ENCODE results near the gene CORO7. TPM values are rescaled to one million over a fixed set of nuclear protein-coding genes. Genes with fewer than 3 reads are reported as not detected.

CORO7 gene
- total and polyA plus RNA-seq, 7 experiments from 2014 or later = 29.6 to 572 (median 141) TPM

GRCh38 chr16:4411684-4412083 lies 4.7 kb downstream of the CORO7 start:
- ATAC-seq (no peak), DNase-seq (no peak)
- ChIA-PET POLR2A (interaction anchor here (0.8 kb wide), 1 partner anchor 9 kb away, joined by 3 read pairs; no protein-coding TSS in a partner anchor), CTCF (interaction anchor here (1.0 kb wide), 1 partner anchor 8 kb away, joined by 3 read pairs; no protein-coding TSS in a partner anchor)
- no peaks in the 10 kb centered on the region for H3K9me3 ChIP-seq (ENCODE audit: control insufficient read depth in 2 of 3, low read length in 3 of 3)
- peaks cover 18 to 66% (median 26%) of the 10 kb centered on the region in 3 experiments for H3K36me3 ChIP-seq (ENCODE audit: control insufficient read depth in 2 of 3, insufficient read depth in 3 of 3, low read length in 3 of 3)
- no peak overlapping the region for H3K4me3 ChIP-seq (ENCODE audit: low read length)
- peaks cover 26 to 29% of the 10 kb centered on the region in 2 donors for H3K4me1 ChIP-seq (ENCODE audit: control insufficient read depth in 2 of 2, insufficient read depth in 2 of 2, low read length in 2 of 2)
- no peaks in the 10 kb centered on the region for H3K27me3 ChIP-seq (ENCODE audit: control insufficient read depth in 2 of 2, insufficient read depth in 2 of 2, low read length in 2 of 2)
- intact Hi-C loops (cut with micrococcal nuclease) = loop anchor here in 1 of 2 donors (5.0 to 10.0 kb wide), 3 partner anchors 39 to 546 kb away; partner anchors contain the start of genes SEC14L5, VASN and ZNF500
- Mint-ChIP-seq H3K27me3 (peaks cover 0 to 2% (median 0%) of the 10 kb centered on the region in 5 donors), H3K27ac (peak overlapping the region in 3 of 9 donors; percentile 8 to 39 (median 25)), H3K9me3 (peaks cover 0 to 4% (median 0%) of the 10 kb centered on the region in 11 donors), H3K4me1 (peaks cover 27 to 51% (median 44%) of the 10 kb centered on the region in 7 donors), H3K4me3 (peak overlapping the region in 1 of 10 donors; percentile 18), H3K36me3 (peaks cover 4 to 24% (median 7%) of the 10 kb centered on the region in 5 donors)
- no peak overlapping the region for H3K27ac ChIP-seq (ENCODE audit: low read depth, low read length)

DNA sequence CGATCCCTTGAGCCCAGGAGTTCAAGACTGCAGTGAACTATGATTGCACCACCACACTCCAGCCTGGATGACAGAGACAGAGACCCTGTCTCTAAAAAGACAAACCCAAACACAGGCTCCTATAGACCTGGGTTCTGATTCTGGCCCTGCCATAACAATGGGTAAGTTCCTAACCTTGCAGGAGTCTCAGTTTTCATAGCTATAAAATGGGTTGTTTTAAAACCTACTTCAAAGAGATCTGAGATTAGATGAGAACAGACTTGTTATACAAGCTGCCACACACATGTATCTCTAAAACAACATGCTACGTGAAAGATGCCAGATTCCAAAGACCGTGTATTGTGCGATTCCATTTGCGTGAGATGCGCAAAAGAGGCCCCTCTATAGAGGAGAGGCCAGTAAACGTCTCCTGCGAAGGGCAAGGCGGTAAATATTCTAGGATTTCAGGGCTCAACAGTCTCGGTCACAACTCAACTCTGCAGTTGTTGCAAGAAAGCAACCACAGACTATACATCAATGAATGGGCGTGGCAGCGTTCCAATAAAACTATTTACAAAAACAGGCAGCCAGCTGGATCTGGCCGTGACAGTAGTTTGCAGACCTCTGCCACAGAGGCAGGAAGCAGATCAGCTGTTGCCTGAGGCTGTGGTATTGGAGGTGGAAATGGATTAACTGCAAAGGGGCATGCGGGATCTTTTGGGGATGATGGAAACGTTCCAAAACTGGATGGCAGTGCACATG lies 5.9 kb downstream of the CORO7 start:
- CTCF ChIA-PET = interaction anchor here (0.8 to 1.4 kb wide), 3 partner anchors 8 to 175 kb away, joined by 3 to 5 read pairs (median 4); no protein-coding TSS in a partner anchor
- DNase-seq (no peak), ATAC-seq (no peak)
- Mint-ChIP-seq H3K9me3 (peaks cover 0 to 7% (median 0%) of the 10 kb centered on the region in 11 donors), H3K4me3 (peak overlapping the region in 2 of 10 donors; percentile 19 to 20), H3K27ac (peak overlapping the region in 8 of 9 donors; percentile 28 to 83 (median 59)), H3K27me3 (no peaks in the 10 kb centered on the region), H3K36me3 (peaks cover 3 to 23% (median 10%) of the 10 kb centered on the region in 5 donors), H3K4me1 (peaks cover 30 to 48% (median 44%) of the 10 kb centered on the region in 7 donors)
- Histone ChIP-seq H3K4me1 (ENCODE audit: control insufficient read depth in 2 of 2, insufficient read depth in 2 of 2, low read length in 2 of 2) (peaks cover 24 to 28% of the 10 kb centered on the region in 2 donors), H3K36me3 (ENCODE audit: control insufficient read depth in 2 of 3, insufficient read depth in 3 of 3, low read length in 3 of 3) (peaks cover 29 to 78% (median 36%) of the 10 kb centered on the region in 3 experiments), H3K4me3 (ENCODE audit: low read length) (no peak overlapping the region), H3K9me3 (ENCODE audit: control insufficient read depth in 2 of 3, low read length in 3 of 3) (no peaks in the 10 kb centered on the region), H3K27ac (ENCODE audit: low read depth, low read length) (no peak overlapping the region), H3K27me3 (ENCODE audit: control insufficient read depth in 2 of 2, insufficient read depth in 2 of 2, low read length in 2 of 2) (no peaks in the 10 kb centered on the region)
- intact Hi-C loops (cut with micrococcal nuclease) = loop anchor here in 1 of 2 donors (5.0 to 10.0 kb wide), 3 partner anchors 38 to 547 kb away; partner anchors contain the start of genes SEC14L5, VASN and ZNF500
- POLR2A ChIA-PET = interaction anchor here (0.7 to 0.9 kb wide), 2 partner anchors 9 to 449 kb away, joined by 3 to 6 read pairs; no protein-coding TSS in a partner anchor

GRCh38 chr16:4409081-4409932 lies 7.1 kb downstream of the CORO7 start:
- Mint-ChIP-seq H3K9me3 (peaks cover 0 to 10% (median 0%) of the 10 kb centered on the region in 11 donors), H3K36me3 (peaks cover 0 to 20% (median 17%) of the 10 kb centered on the region in 5 donors), H3K27ac (peak overlapping the region in 2 of 9 donors; percentile 19 to 38), H3K27me3 (no peaks in the 10 kb centered on the region), H3K4me3 (no peak overlapping the region), H3K4me1 (peaks cover 25 to 41% (median 37%) of the 10 kb centered on the region in 7 donors)
- H3K4me3 ChIP-seq (ENCODE audit: low read length) = no peak overlapping the region
- intact Hi-C loops (cut with micrococcal nuclease) = no loop called here
- ATAC-seq (no peak), DNase-seq (no peak)
- ChIA-PET CTCF (interaction anchor here (0.5 to 1.4 kb wide), 4 partner anchors 7 to 176 kb away, joined by 3 to 5 read pairs (median 4); no protein-coding TSS in a partner anchor), POLR2A (no interaction called here)
- no peaks in the 10 kb centered on the region for H3K9me3 ChIP-seq (ENCODE audit: control insufficient read depth in 2 of 3, low read length in 3 of 3)
- no peaks in the 10 kb centered on the region for H3K27me3 ChIP-seq (ENCODE audit: control insufficient read depth in 2 of 2, insufficient read depth in 2 of 2, low read length in 2 of 2)
- no peak overlapping the region for H3K27ac ChIP-seq (ENCODE audit: low read depth, low read length)
- H3K4me1 ChIP-seq (ENCODE audit: control insufficient read depth in 2 of 2, insufficient read depth in 2 of 2, low read length in 2 of 2) = peaks cover 13 to 17% of the 10 kb centered on the region in 2 donors
- H3K36me3 ChIP-seq (ENCODE audit: control insufficient read depth in 2 of 3, insufficient read depth in 3 of 3, low read length in 3 of 3) = peaks cover 37 to 90% (median 47%) of the 10 kb centered on the region in 3 experiments

GRCh38 chr16:4408323-4408690 lies 8.1 kb downstream of the CORO7 start:
- Mint-ChIP-seq H3K27ac (no peak overlapping the region), H3K27me3 (no peaks in the 10 kb centered on the region), H3K4me3 (no peak overlapping the region), H3K36me3 (peaks cover 0 to 21% (median 17%) of the 10 kb centered on the region in 5 donors), H3K4me1 (peaks cover 22 to 37% (median 30%) of the 10 kb centered on the region in 7 donors), H3K9me3 (peaks cover 0 to 8% (median 0%) of the 10 kb centered on the region in 11 donors)
- ChIA-PET CTCF (interaction anchor here (0.5 kb wide), 1 partner anchor 56 kb away, joined by 3 read pairs; no protein-coding TSS in a partner anchor), POLR2A (no interaction called here)
- Histone ChIP-seq H3K36me3 (ENCODE audit: control insufficient read depth in 2 of 3, insufficient read depth in 3 of 3, low read length in 3 of 3) (peaks cover 41 to 99% (median 47%) of the 10 kb centered on the region in 3 experiments), H3K27ac (ENCODE audit: low read depth, low read length) (no peak overlapping the region), H3K4me1 (ENCODE audit: control insufficient read depth in 2 of 2, insufficient read depth in 2 of 2, low read length in 2 of 2) (peaks cover 7 to 11% of the 10 kb centered on the region in 2 donors), H3K4me3 (ENCODE audit: low read length) (no peak overlapping the region), H3K9me3 (ENCODE audit: control insufficient read depth in 2 of 3, low read length in 3 of 3) (no peaks in the 10 kb centered on the region), H3K27me3 (ENCODE audit: control insufficient read depth in 2 of 2, insufficient read depth in 2 of 2, low read length in 2 of 2) (no peaks in the 10 kb centered on the region)
- ATAC-seq (no peak), DNase-seq (no peak)
- intact Hi-C loops (cut with micrococcal nuclease) = no loop called here

DNA sequence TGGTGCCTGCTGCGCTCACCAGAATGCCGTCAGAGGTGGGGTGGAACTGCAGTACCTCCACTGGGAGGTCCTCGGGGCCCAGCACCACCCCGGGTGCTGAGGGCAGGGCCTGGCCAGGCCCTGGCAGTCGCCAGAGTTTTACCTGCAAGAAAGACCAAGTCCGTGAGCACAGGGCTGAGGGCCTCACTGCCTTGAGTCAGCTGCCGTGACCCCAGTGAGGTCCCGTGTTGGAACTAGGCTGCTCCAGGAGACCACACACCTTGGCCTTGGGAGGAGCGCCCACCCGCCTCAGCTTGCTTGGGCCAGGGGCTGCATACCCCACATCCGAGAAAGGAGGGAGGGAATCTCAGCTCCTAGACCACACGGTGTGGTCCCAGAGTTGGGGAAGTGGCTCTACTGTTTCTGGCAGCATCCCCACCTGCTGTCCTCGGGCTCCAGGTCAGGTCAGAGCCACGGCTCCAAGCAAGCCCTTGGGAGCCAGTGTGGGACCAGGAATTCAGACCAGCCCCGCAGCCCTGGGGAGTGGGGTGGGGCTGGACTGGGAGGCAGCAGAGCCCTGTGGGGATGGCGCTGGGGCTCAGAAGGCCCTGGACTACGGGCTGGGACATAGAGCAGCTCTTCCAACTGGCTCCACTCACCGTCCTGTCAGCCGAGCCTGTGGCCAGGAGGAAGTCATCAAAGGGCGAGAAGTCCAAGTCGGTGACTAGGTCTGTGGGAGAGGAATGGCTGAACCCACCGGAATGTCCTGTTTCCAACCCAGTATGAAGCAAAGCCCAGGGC lies 8.7 kb downstream of the CORO7 start:
- ChIA-PET POLR2A (no interaction called here), CTCF (no interaction called here)
- Histone ChIP-seq H3K36me3 (ENCODE audit: control insufficient read depth in 2 of 3, insufficient read depth in 3 of 3, low read length in 3 of 3) (peaks cover 38 to 99% (median 42%) of the 10 kb centered on the region in 3 experiments), H3K9me3 (ENCODE audit: control insufficient read depth in 2 of 3, low read length in 3 of 3) (no peaks in the 10 kb centered on the region), H3K27ac (ENCODE audit: low read depth, low read length) (no peak overlapping the region), H3K4me3 (ENCODE audit: low read length) (no peak overlapping the region), H3K27me3 (ENCODE audit: control insufficient read depth in 2 of 2, insufficient read depth in 2 of 2, low read length in 2 of 2) (no peaks in the 10 kb centered on the region), H3K4me1 (ENCODE audit: control insufficient read depth in 2 of 2, insufficient read depth in 2 of 2, low read length in 2 of 2) (peaks cover under 1 to 5% of the 10 kb centered on the region in 2 donors)
- Mint-ChIP-seq H3K36me3 (peaks cover 0 to 21% (median 16%) of the 10 kb centered on the region in 5 donors), H3K4me1 (peaks cover 17 to 35% (median 26%) of the 10 kb centered on the region in 7 donors), H3K27me3 (no peaks in the 10 kb centered on the region), H3K9me3 (peaks cover 0 to 8% (median 0%) of the 10 kb centered on the region in 11 donors), H3K27ac (no peak overlapping the region), H3K4me3 (no peak overlapping the region)
- DNase-seq (no peak), ATAC-seq (no peak)
- intact Hi-C loops (cut with micrococcal nuclease) = no loop called here

Measured in naive thymus-derived CD4-positive, alpha-beta T cell (primary cell).